ENCODE data around the gene MITF.

The MITF gene

GRCh38 chr3:69710153-69710977, 28.9 kb upstream of the MITF start:
- H3K27ac ChIP-seq (ENCODE audit: low read depth, low read length) = no peak overlapping the region
- H3K36me3 ChIP-seq (ENCODE audit: control insufficient read depth, insufficient read depth, low read length) = no peaks in the 10 kb centered on the region
- no peaks in the 10 kb centered on the region for H3K27me3 ChIP-seq (ENCODE audit: control insufficient read depth, insufficient read depth, low read length)
- no peak overlapping the region for H3K9ac ChIP-seq (ENCODE audit: low read depth, low read length)
- H3K4me1 ChIP-seq (ENCODE audit: control insufficient read depth, insufficient read depth, low read length) = no peaks in the 10 kb centered on the region
- no peak overlapping the region for H3K4me3 ChIP-seq (ENCODE audit: low read depth, low read length)
- no peaks in the 10 kb centered on the region for H3K9me3 ChIP-seq (ENCODE audit: control insufficient read depth, insufficient read depth, low read length)

- H3K36me3 ChIP-seq (ENCODE audit: control insufficient read depth, insufficient read depth, low read length) = no peaks in the 10 kb centered on the region
- no peaks in the 10 kb centered on the region for H3K4me1 ChIP-seq (ENCODE audit: control insufficient read depth, insufficient read depth, low read length)
- no peak overlapping the region for H3K27ac ChIP-seq (ENCODE audit: low read depth, low read length)
- no peak overlapping the region for H3K4me3 ChIP-seq (ENCODE audit: low read depth, low read length)
- H3K9me3 ChIP-seq (ENCODE audit: control insufficient read depth, insufficient read depth, low read length) = no peaks in the 10 kb centered on the region
- no peaks in the 10 kb centered on the region for H3K27me3 ChIP-seq (ENCODE audit: control insufficient read depth, insufficient read depth, low read length)
- no peak overlapping the region for H3K9ac ChIP-seq (ENCODE audit: low read depth, low read length)
These were observed 27.0 kb upstream of the MITF start for GRCh38 chr3:69712269-69712668.

DNA sequence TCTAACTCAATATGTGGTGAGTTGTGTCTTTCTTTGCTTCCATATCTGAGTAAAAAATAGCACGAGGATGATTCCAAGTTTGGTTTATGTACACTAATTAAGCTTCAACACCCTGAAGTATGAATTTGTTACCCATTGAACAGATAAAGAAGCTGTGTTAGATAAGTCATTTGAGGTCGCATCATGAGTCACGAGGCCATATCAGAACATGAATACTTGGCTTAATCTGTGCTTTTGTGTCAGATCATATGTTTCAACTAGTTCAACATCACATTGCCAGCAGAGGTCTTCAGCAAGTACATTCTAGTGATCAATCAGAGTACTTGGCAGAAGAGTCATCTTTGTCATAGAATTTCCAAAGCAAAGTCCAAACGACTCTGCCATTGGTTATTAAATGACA, 26.3 kb upstream of the MITF start:
- H3K27me3 ChIP-seq (ENCODE audit: control insufficient read depth, insufficient read depth, low read length) = no peaks in the 10 kb centered on the region
- no peaks in the 10 kb centered on the region for H3K36me3 ChIP-seq (ENCODE audit: control insufficient read depth, insufficient read depth, low read length)
- H3K9me3 ChIP-seq (ENCODE audit: control insufficient read depth, insufficient read depth, low read length) = no peaks in the 10 kb centered on the region
- no peaks in the 10 kb centered on the region for H3K4me1 ChIP-seq (ENCODE audit: control insufficient read depth, insufficient read depth, low read length)
- no peak overlapping the region for H3K9ac ChIP-seq (ENCODE audit: low read depth, low read length)
- H3K27ac ChIP-seq (ENCODE audit: low read depth, low read length) = no peak overlapping the region
- no peak overlapping the region for H3K4me3 ChIP-seq (ENCODE audit: low read depth, low read length)

DNA sequence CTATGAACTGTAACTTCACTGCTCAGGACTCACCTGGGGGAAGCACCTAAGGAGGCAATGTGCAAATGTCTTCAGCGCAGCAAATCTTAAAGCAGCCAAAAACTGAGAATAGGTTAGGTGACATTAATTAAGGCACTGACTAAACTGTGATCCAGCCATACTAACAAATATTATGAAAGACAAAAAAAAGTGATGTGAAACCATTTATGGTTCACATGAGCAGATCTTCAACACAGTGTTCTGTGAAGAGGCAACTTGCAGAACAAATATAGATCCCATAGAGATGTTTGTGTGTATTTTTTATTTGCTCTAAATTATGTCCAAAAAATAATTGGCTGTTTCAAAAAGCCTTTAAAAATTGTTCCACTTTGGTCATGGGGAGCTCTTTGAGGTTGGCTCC, 24.1 kb upstream of the MITF start:
- Histone ChIP-seq H3K9me3 (ENCODE audit: control insufficient read depth, insufficient read depth, low read length) (no peaks in the 10 kb centered on the region), H3K27ac (ENCODE audit: low read depth, low read length) (no peak overlapping the region), H3K27me3 (ENCODE audit: control insufficient read depth, insufficient read depth, low read length) (no peaks in the 10 kb centered on the region), H3K4me1 (ENCODE audit: control insufficient read depth, insufficient read depth, low read length) (peaks cover 11% of the 10 kb centered on the region), H3K4me3 (ENCODE audit: low read depth, low read length) (no peak overlapping the region), H3K36me3 (ENCODE audit: control insufficient read depth, insufficient read depth, low read length) (no peaks in the 10 kb centered on the region), H3K9ac (ENCODE audit: low read depth, low read length) (no peak overlapping the region)

DNA sequence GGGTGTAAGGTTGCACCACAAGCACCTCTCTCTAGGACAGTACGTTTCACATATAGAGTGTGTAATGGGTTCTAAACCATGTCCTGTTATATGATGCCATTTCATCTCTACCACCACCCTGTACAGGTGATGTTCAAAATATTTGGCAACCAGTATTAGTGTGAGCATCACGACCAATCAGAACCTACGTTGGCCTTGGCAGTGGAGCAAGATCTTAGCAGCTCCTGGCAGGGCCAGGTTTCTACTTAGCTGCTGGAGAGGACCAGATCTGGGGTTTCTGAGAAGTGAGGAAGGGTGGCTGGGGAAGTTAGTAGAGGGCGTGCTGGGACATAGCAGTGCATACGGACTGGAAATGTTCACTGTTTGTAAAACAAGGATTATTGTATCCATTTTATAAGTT, 23.1 kb upstream of the MITF start:
- Histone ChIP-seq H3K27me3 (ENCODE audit: control insufficient read depth, insufficient read depth, low read length) (peaks cover 5% of the 10 kb centered on the region; the same call in 1 of the 2 replicates), H3K4me1 (ENCODE audit: control insufficient read depth, insufficient read depth, low read length) (peaks cover 11% of the 10 kb centered on the region), H3K4me3 (ENCODE audit: low read depth, low read length) (no peak overlapping the region), H3K36me3 (ENCODE audit: control insufficient read depth, insufficient read depth, low read length) (no peaks in the 10 kb centered on the region), H3K27ac (ENCODE audit: low read depth, low read length) (no peak overlapping the region), H3K9me3 (ENCODE audit: control insufficient read depth, insufficient read depth, low read length) (no peaks in the 10 kb centered on the region), H3K9ac (ENCODE audit: low read depth, low read length) (no peak overlapping the region)

- Histone ChIP-seq H3K27me3 (ENCODE audit: control insufficient read depth, insufficient read depth, low read length) (peaks cover 9% of the 10 kb centered on the region; the same call in 1 of the 2 replicates), H3K9me3 (ENCODE audit: control insufficient read depth, insufficient read depth, low read length) (no peaks in the 10 kb centered on the region), H3K36me3 (ENCODE audit: control insufficient read depth, insufficient read depth, low read length) (no peaks in the 10 kb centered on the region), H3K4me1 (ENCODE audit: control insufficient read depth, insufficient read depth, low read length) (peaks cover 11% of the 10 kb centered on the region), H3K27ac (ENCODE audit: low read depth, low read length) (no peak overlapping the region), H3K9ac (ENCODE audit: low read depth, low read length) (no peak overlapping the region), H3K4me3 (ENCODE audit: low read depth, low read length) (no peak overlapping the region)
These were observed 20.2 kb upstream of the MITF start for GRCh38 chr3:69718866-69719586.

DNA sequence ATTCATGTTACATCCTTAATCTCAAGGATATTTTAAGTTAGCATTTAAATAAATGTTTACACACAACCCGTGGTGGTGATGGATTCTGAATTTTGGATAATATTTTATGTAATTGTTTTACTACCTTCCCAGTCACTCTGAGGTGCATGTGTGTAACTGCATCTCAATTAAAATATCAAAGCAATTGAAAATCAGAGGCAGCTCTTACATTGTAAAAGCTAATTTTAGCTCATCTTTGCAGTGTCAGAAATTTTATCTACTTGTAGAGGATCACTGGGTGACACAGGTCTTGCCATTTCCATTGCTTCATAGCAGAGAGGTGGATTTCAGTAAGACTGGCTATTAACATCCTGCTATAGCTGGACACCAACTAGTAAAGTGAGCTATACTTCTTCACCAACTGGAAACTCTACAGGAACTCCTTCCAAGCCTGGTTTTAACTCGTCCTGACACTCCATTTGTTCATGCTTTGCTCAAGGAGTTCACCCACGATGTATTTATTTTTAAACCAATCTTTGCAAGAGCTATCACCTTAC, 19.6 kb upstream of the MITF start:
- Histone ChIP-seq H3K36me3 (ENCODE audit: control insufficient read depth, insufficient read depth, low read length) (no peaks in the 10 kb centered on the region), H3K27ac (ENCODE audit: low read depth, low read length) (no peak overlapping the region), H3K27me3 (ENCODE audit: control insufficient read depth, insufficient read depth, low read length) (peaks cover 9% of the 10 kb centered on the region; the same call in 1 of the 2 replicates), H3K9me3 (ENCODE audit: control insufficient read depth, insufficient read depth, low read length) (no peaks in the 10 kb centered on the region), H3K9ac (ENCODE audit: low read depth, low read length) (no peak overlapping the region), H3K4me3 (ENCODE audit: low read depth, low read length) (no peak overlapping the region), H3K4me1 (ENCODE audit: control insufficient read depth, insufficient read depth, low read length) (peaks cover 11% of the 10 kb centered on the region)

DNA sequence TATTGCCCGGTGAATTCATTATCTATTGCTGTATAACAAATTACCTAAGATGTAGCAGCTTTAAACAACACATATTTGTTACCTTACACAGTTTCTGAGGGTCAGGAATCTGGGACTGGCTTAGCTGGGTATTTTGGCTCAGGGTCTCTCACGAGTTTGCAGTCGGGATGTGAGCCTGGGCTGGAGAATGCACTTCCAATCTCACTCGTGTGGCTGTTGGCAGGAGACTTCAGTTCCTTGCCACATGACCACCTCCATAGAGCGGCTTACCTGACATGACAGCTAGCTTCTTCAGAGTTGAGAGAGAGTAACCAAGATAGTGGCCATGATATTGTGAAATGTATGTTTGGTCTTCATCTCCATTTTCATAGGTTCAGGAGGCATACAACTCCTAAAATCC, 18.4 kb upstream of the MITF start:
- peaks cover 9% of the 10 kb centered on the region; the same call in 1 of the 2 replicates for H3K27me3 ChIP-seq (ENCODE audit: control insufficient read depth, insufficient read depth, low read length)
- H3K9ac ChIP-seq (ENCODE audit: low read depth, low read length) = no peak overlapping the region
- H3K36me3 ChIP-seq (ENCODE audit: control insufficient read depth, insufficient read depth, low read length) = no peaks in the 10 kb centered on the region
- peaks cover 14% of the 10 kb centered on the region for H3K4me1 ChIP-seq (ENCODE audit: control insufficient read depth, insufficient read depth, low read length)
- H3K9me3 ChIP-seq (ENCODE audit: control insufficient read depth, insufficient read depth, low read length) = no peaks in the 10 kb centered on the region
- no peak overlapping the region for H3K4me3 ChIP-seq (ENCODE audit: low read depth, low read length)
- no peak overlapping the region for H3K27ac ChIP-seq (ENCODE audit: low read depth, low read length)

DNA sequence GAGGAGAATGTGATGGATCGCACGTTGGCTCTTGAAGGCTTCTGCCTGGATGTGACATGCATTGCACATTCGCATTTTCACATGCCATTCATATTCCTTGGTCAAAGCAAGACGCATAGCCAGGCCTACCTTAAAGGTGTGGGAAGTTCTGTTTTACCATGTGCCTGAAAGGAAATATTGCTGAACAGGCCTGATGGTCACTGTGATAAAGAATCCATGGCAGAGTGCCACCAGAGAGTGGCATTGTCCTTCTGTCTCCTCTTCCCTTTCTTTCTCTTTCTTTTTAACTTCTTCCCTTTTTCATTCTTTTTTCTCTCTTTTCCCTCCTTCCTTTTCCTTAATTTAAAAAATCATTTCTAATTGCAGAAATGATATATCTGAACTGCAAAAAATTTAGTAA, 15.9 kb upstream of the MITF start:
- Histone ChIP-seq H3K9ac (ENCODE audit: low read depth, low read length) (no peak overlapping the region), H3K27me3 (ENCODE audit: control insufficient read depth, insufficient read depth, low read length) (peaks cover 9% of the 10 kb centered on the region; the same call in 1 of the 2 replicates), H3K36me3 (ENCODE audit: control insufficient read depth, insufficient read depth, low read length) (no peaks in the 10 kb centered on the region), H3K4me1 (ENCODE audit: control insufficient read depth, insufficient read depth, low read length) (peaks cover 14% of the 10 kb centered on the region), H3K9me3 (ENCODE audit: control insufficient read depth, insufficient read depth, low read length) (no peaks in the 10 kb centered on the region), H3K4me3 (ENCODE audit: low read depth, low read length) (no peak overlapping the region), H3K27ac (ENCODE audit: low read depth, low read length) (no peak overlapping the region)

- no peak overlapping the region for H3K9ac ChIP-seq (ENCODE audit: low read depth, low read length)
- no peak overlapping the region for H3K27ac ChIP-seq (ENCODE audit: low read depth, low read length)
- H3K36me3 ChIP-seq (ENCODE audit: control insufficient read depth, insufficient read depth, low read length) = no peaks in the 10 kb centered on the region
- H3K27me3 ChIP-seq (ENCODE audit: control insufficient read depth, insufficient read depth, low read length) = peaks cover 9% of the 10 kb centered on the region; the same call in 1 of the 2 replicates
- H3K9me3 ChIP-seq (ENCODE audit: control insufficient read depth, insufficient read depth, low read length) = no peaks in the 10 kb centered on the region
- H3K4me3 ChIP-seq (ENCODE audit: low read depth, low read length) = no peak overlapping the region
- H3K4me1 ChIP-seq (ENCODE audit: control insufficient read depth, insufficient read depth, low read length) = peaks cover 4% of the 10 kb centered on the region; the same call in 1 of the 2 replicates
These were observed 14.4 kb upstream of the MITF start for GRCh38 chr3:69724722-69725435.

Data from HUES48 (cell line).